Measurements from ENCODE around the gene CASQ2.

- TF ChIP-seq SMC3 (conservative IDR thresholded peaks at IDR 0.05; ENCODE audit: poor library complexity) (no peak), CTCF (IDR thresholded peaks at IDR 0.05; ENCODE audit: poor library complexity, severe bottlenecking) (no peak), TAF1 (IDR thresholded peaks at IDR 0.05; ENCODE audit: low read depth) (no peak), EP300 (conservative IDR thresholded peaks at IDR 0.05; ENCODE audit: poor library complexity, severe bottlenecking) (no peak), REST (IDR thresholded peaks at IDR 0.05; ENCODE audit: borderline replicate concordance) (no peak), POLR2AphosphoS5 (IDR thresholded peaks at IDR 0.05) (no peak), RAD21 (conservative IDR thresholded peaks at IDR 0.05) (no peak)
These were observed 41.9 kb downstream of the CASQ2 start for GRCh38 chr1:115726570-115726969.

Measured in neural cell (in vitro differentiated cells).